GM18861 (cell line): ENCODE data around the gene SLC18A2.

Source experiments
- ATAC-seq: cut with Tn5 transposase; IDR thresholded peaks from one replicate; pipeline ENCODE4 v1.9.1; 2021; ENCODE audit not compliant: unreplicated experiment

SLC18A2 gene

GRCh38 chr10:117306674-117307073 lies 65.8 kb downstream of the SLC18A2 start:
- no peak for ATAC-seq

- no peak for ATAC-seq
Measured at GRCh38 chr10:117311261-117311660, 70.3 kb downstream of the SLC18A2 start.

GRCh38 chr10:117312430-117312829 lies 71.5 kb downstream of the SLC18A2 start:
- ATAC-seq: no peak

- ATAC-seq: no peak
Measured at GRCh38 chr10:117313641-117314040, 72.7 kb downstream of the SLC18A2 start.

GRCh38 chr10:117316701-117317100 lies 75.8 kb downstream of the SLC18A2 start:
- ATAC-seq: no peak

GRCh38 chr10:117318909-117319308 lies 78.0 kb downstream of the SLC18A2 start:
- no peak for ATAC-seq

GRCh38 chr10:117320050-117320665 lies 79.2 kb downstream of the SLC18A2 start:
- no peak for ATAC-seq

GRCh38 chr10:117322260-117322659 lies 81.3 kb downstream of the SLC18A2 start:
- ATAC-seq: no peak

GRCh38 chr10:117324367-117324766 lies 83.5 kb downstream of the SLC18A2 start:
- no peak for ATAC-seq

GRCh38 chr10:117327262-117327661 lies 86.3 kb downstream of the SLC18A2 start:
- no peak for ATAC-seq
